ENCODE results near the gene SLC35F4.

SLC35F4 gene

DNA sequence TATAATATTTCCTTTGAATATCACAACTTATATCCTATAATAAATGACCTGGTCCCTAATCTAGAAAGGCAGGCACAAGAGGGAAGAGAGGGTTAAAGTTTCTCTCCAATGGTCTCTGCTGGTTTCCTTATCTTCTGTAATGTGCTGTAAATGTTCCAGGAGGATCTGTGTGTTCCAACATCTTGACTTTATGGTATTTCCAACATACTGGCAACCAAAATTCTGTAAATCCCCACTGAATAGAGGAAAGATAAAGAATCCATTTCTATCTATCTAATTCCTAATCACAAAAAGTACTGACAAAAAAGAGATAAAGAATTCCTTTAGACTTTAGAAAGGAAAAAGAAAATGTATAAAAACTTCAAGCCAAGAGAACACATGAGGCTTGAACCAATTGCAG, 225.9 kb downstream of the SLC35F4 start:
- DNase-seq = no peak
- intact Hi-C loops (cut with DNase I; ENCODE audit: low total_unique reads) = no loop called here
- H3K36me3 ChIP-seq = no peaks in the 10 kb centered on the region

GRCh38 chr14:57637901-57638300, 228.0 kb downstream of the SLC35F4 start:
- intact Hi-C loops (cut with DNase I; ENCODE audit: low total_unique reads) = no loop called here
- no peaks in the 10 kb centered on the region for H3K9me3 ChIP-seq
- H3K27ac ChIP-seq = no peak overlapping the region
- H3K4me1 ChIP-seq = no peaks in the 10 kb centered on the region
- TF ChIP-seq CTCF (IDR thresholded peaks at IDR 0.05) = no peak
- no peak for DNase-seq
- H3K4me3 ChIP-seq = no peak overlapping the region
- no peaks in the 10 kb centered on the region for H3K36me3 ChIP-seq
- H3K27me3 ChIP-seq = no peaks in the 10 kb centered on the region

More for the DNA sequence above, 225.9 kb downstream of the SLC35F4 start:
- no peaks in the 10 kb centered on the region for H3K9me3 ChIP-seq
- no peak overlapping the region for H3K27ac ChIP-seq
- H3K4me1 ChIP-seq = no peaks in the 10 kb centered on the region
- TF ChIP-seq CTCF (IDR thresholded peaks at IDR 0.05) = no peak
- no peak overlapping the region for H3K4me3 ChIP-seq
- no peaks in the 10 kb centered on the region for H3K27me3 ChIP-seq

- no peaks in the 10 kb centered on the region for H3K4me1 ChIP-seq
- no peak overlapping the region for H3K4me3 ChIP-seq
- intact Hi-C loops (cut with DNase I; ENCODE audit: low total_unique reads) = no loop called here
- H3K9me3 ChIP-seq = no peaks in the 10 kb centered on the region
- no peaks in the 10 kb centered on the region for H3K36me3 ChIP-seq
- H3K27me3 ChIP-seq = no peaks in the 10 kb centered on the region
- no peak overlapping the region for H3K27ac ChIP-seq
- TF ChIP-seq CTCF (IDR thresholded peaks at IDR 0.05) = no peak
- no peak for DNase-seq
These were observed 231.6 kb downstream of the SLC35F4 start for GRCh38 chr14:57634335-57634734.

GRCh38 chr14:57632649-57633048, 233.2 kb downstream of the SLC35F4 start:
- DNase-seq = no peak
- Histone ChIP-seq H3K4me3 (no peak overlapping the region), H3K9me3 (no peaks in the 10 kb centered on the region), H3K27ac (no peak overlapping the region), H3K27me3 (no peaks in the 10 kb centered on the region), H3K4me1 (no peaks in the 10 kb centered on the region), H3K36me3 (no peaks in the 10 kb centered on the region)
- intact Hi-C loops (cut with DNase I; ENCODE audit: low total_unique reads) = no loop called here
- no peak for TF ChIP-seq CTCF (IDR thresholded peaks at IDR 0.05)

DNA sequence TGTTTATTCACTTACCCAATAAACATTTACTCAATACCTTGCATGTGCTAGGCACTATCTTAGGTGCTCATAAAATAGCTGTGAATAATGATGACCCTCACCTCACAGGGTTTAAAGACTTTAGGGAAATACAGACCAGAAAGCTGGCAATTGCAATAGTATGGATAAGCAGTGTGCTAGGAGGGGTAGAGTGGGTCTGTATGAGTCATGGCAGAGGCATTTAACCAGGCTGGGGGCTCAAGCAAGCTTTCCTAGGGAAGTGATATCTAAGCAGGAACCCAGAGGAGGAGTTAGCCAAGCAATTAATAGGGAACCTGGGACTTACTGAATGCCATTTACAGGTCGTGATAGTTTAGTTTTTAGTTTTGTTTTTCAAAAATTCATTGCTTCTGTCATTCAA, 248.4 kb downstream of the SLC35F4 start:
- no peak overlapping the region for H3K4me3 ChIP-seq
- no peak for TF ChIP-seq CTCF (IDR thresholded peaks at IDR 0.05)
- no peak overlapping the region for H3K27ac ChIP-seq
- no peak for DNase-seq
- intact Hi-C loops (cut with DNase I; ENCODE audit: low total_unique reads) = no loop called here
- peaks cover 0 to 4% (median 0%) of the 10 kb centered on the region in 3 donors for H3K9me3 ChIP-seq
- no peaks in the 10 kb centered on the region for H3K4me1 ChIP-seq
- H3K27me3 ChIP-seq = no peaks in the 10 kb centered on the region
- H3K36me3 ChIP-seq = no peaks in the 10 kb centered on the region

DNA sequence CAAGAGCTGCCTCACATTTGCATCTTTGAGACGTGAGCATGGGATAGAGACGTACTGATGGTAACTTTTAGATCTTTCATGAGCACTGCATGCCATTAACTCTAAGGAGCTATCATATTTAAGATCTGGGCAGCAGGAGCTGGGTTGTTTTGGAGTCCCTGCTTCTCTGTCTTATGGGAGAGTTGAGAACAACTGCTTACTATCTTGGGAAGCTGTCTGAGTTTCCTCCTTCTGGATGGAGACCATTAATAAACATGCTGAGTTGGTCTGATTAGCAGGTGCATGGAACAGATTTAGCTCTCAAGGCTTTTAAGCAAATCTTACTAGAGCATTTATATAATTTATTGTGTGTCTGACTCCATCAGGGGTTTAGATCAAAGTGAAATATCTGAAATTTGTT, 252.9 kb downstream of the SLC35F4 start:
- Histone ChIP-seq H3K9me3 (no peaks in the 10 kb centered on the region), H3K27me3 (no peaks in the 10 kb centered on the region), H3K4me1 (no peaks in the 10 kb centered on the region), H3K27ac (no peak overlapping the region), H3K4me3 (no peak overlapping the region), H3K36me3 (no peaks in the 10 kb centered on the region)
- no peak for TF ChIP-seq CTCF (IDR thresholded peaks at IDR 0.05)
- intact Hi-C loops (cut with DNase I; ENCODE audit: low total_unique reads) = no loop called here
- DNase-seq = no peak
